ENCODE data around the gene SEC61B. TPM values are rescaled to one million over a fixed set of nuclear protein-coding genes. Genes with fewer than 3 reads are reported as not detected.

SEC61B gene
- total RNA-seq (2011; cell fraction: chromatin; rRNA removed; ENCODE audit: low replicate concordance) = 18.6 and 28.3 TPM in 2 replicates
- 17.2 and 19.5 TPM in 2 replicates for total RNA-seq (2011; cell fraction: nucleolus; rRNA removed)
- total RNA-seq (2011; cell fraction: nucleoplasm; rRNA removed) = 33.0 and 51.6 TPM in 2 replicates
- 147 and 158 TPM in 2 replicates for total RNA-seq (2014; rRNA removed)
- total RNA-seq (2014; rRNA removed; fragmentation: Illumina TruSeq; extraction: Trizol) = 166 and 177 TPM in 2 replicates
- total RNA-seq (2015; rRNA removed; fragmentation: Illumina TruSeq; extraction: Trizol) = 218 and 221 TPM in 2 replicates
- total RNA-seq (2021) = 172 and 185 TPM in 2 replicates
- polyA plus RNA-seq (2011; rRNA removed) = 168 and 177 TPM in 2 replicates
- polyA plus RNA-seq (2011; cell fraction: cytosol; rRNA removed) = 277 and 293 TPM in 2 replicates
- polyA plus RNA-seq (2011; cell fraction: nucleus; rRNA removed) = 65.7 and 84.3 TPM in 2 replicates
- polyA plus RNA-seq (2012) = 336 and 342 TPM in 2 replicates
- 214 and 271 TPM in 2 replicates for polyA plus RNA-seq (2014; fragmentation: Illumina TruSeq; extraction: Trizol)
- 100 to 1,000 TPM in 1 of 2 experiments, 10 to 100 TPM in 1; 57.8 to 107 TPM for polyA plus RNA-seq (2014; fragmentation: Nextera tagmentation; extraction: Ambion mirVana)
- 213 and 262 TPM in 2 replicates for polyA plus RNA-seq (2014; rRNA removed)
- polyA minus RNA-seq (2011; rRNA and poly(A)+ RNA removed) = 64.2 and 69.9 TPM in 2 replicates
- 23.0 and 34.8 TPM in 2 replicates for polyA minus RNA-seq (2011; cell fraction: cytosol; rRNA and poly(A)+ RNA removed)
- 16.8 and 28.4 TPM in 2 replicates for polyA minus RNA-seq (2011; cell fraction: nucleus; rRNA and poly(A)+ RNA removed)
- percentile 95 among the genes with signal in this experiment for Bru-seq, nascent RNA
- percentile 96 among the genes with signal in this experiment for BruChase-seq, experiment 1, labeled RNA remaining after a 2-hour chase
- BruChase-seq, experiment 2, labeled RNA remaining after a 6-hour chase = percentile 94 among the genes with signal in this experiment
- long read RNA-seq, experiment 1, transcript SEC61B-201 (4 exons, 545 nt) = major isoform, 277 of 330 reads
- long read RNA-seq, experiment 1, partial matches to known transcripts = 49 of 330 reads
- long read RNA-seq, experiment 1, other reads (novel, unspliced or antisense) = 3 of 330 reads
- long read RNA-seq, experiment 2, transcript SEC61B-201 (4 exons, 545 nt) = major isoform, 178 of 201 reads
- long read RNA-seq, experiment 2, partial matches to known transcripts = 16 of 201 reads
- long read RNA-seq, experiment 2, other reads (novel, unspliced or antisense) = 6 of 201 reads
- long read RNA-seq, experiment 3, transcript SEC61B-201 (4 exons, 545 nt) = major isoform, 271 of 278 reads
- long read RNA-seq, experiment 3, partial matches to known transcripts = 1 of 278 reads
- long read RNA-seq, experiment 3, other reads (novel, unspliced or antisense) = 4 of 278 reads

- ChIA-PET CTCF (ENCODE audit: low intra/inter-chr PET ratio) (interaction anchor here (0.5 kb wide), 1 partner anchor 104 kb away, joined by 4 read pairs; no protein-coding TSS in a partner anchor), POLR2A (interaction anchor here (0.6 to 4.7 kb wide), 20 partner anchors 10 to 1148 kb away, joined by 3 to 45 read pairs (median 3); no protein-coding TSS in a partner anchor)
- in situ Hi-C loops (cut with MboI) = no loop called here
- Histone ChIP-seq H4K20me1 (replicated peaks; ENCODE audit: control insufficient read depth, insufficient read depth, low read length) (peaks cover 10% of the 10 kb centered on the region), H3K4me2 (ENCODE audit: insufficient read depth, low read length) (peak within 1 kb of the TSS; percentile 84), H3K27ac (ENCODE audit: extremely low read depth, low read depth, low read length) (peak within 1 kb of the TSS; percentile 98), H3K27me3 (ENCODE audit: control insufficient read depth in 2 of 2, insufficient read depth in 2 of 2, low read length in 2 of 2) (no peaks in the 10 kb centered on the region), H2AFZ (ENCODE audit: low read depth, low read length) (peak within 1 kb of the TSS; percentile 94), H3K79me2 (ENCODE audit: control insufficient read depth, insufficient read depth, low read length) (peaks cover 92% of the 10 kb centered on the region), H3K4me1 (replicated peaks in 1 of 2; ENCODE audit: control insufficient read depth in 2 of 2, insufficient read depth in 2 of 2, low read length in 2 of 2) (peaks cover 9 to 14% of the 10 kb centered on the region in 2 experiments; a peak in 3 of 5 replicates), H3K4me3 (peak within 1 kb of the TSS; percentile 64), H3K9me1 (ENCODE audit: control insufficient read depth, insufficient read depth, low read length) (no peaks in the 10 kb centered on the region), H3K9me3 (replicated peaks; ENCODE audit: control insufficient read depth, insufficient read depth, low read depth, low read length) (no peaks in the 10 kb centered on the region), H3K36me3 (ENCODE audit: control insufficient read depth, insufficient read depth, low read length) (peaks cover 63% of the 10 kb centered on the region), H3K9ac (ENCODE audit: insufficient read depth in 1 of 2, low read depth in 2 of 2, low read length in 2 of 2) (peak within 1 kb of the TSS; percentile 85 to 98)
- peak; percentile 95 for ATAC-seq
- FAIRE-seq = peak; percentile 96
- no TSS peak for BruUV-seq (replicated peaks)
- intact Hi-C loops (cut with micrococcal nuclease) = no loop called here
- peak; percentile 95 to 98 (median 98) for DNase-seq (ENCODE audit: extremely low read depth in 1 of 4, low spot score in 3 of 4)
- WGBS (ENCODE audit: insufficient coverage, low coverage, missing lambda C conversion rate) = 1% methylated on average over 68 of the region's 70 CpGs
- TF ChIP-seq ZC3H11A (IDR thresholded peaks at IDR 0.05; ENCODE audit: low read depth, low read length) (no peak), ZNF347 (CRISPR knock-in tag; IDR thresholded peaks at IDR 0.05; ENCODE audit: low read depth) (no peak), TFAP4 (CRISPR knock-in tag; IDR thresholded peaks at IDR 0.05; ENCODE audit: borderline replicate concordance) (peak; percentile 100), CBX3 (IDR thresholded peaks at IDR 0.05; ENCODE audit: borderline replicate concordance in 1 of 2, low read length in 2 of 2) (peak in 1 of 2 experiments; percentile 65; a peak in 1 of 3 replicates), NCOA1 (IDR thresholded peaks at IDR 0.05; ENCODE audit: low read depth) (0 out of 2 replicates have a peak, but pooled peaks have one; percentile 9), HNRNPLL (IDR thresholded peaks at IDR 0.05; ENCODE audit: low read depth, low read length, poor library complexity, severe bottlenecking) (peak; percentile 96), FOXM1 (IDR thresholded peaks at IDR 0.05; ENCODE audit: low read depth) (peak; percentile 90), FOXM1 (CRISPR knock-in tag; IDR thresholded peaks at IDR 0.05; ENCODE audit: low read depth) (peak; percentile 45; the same call in 1 of the 2 replicates), ZNF184 (CRISPR knock-in tag; IDR thresholded peaks at IDR 0.05) (no peak), SETDB1 (IDR thresholded peaks at IDR 0.05; ENCODE audit: low read length) (no peak), RBFOX2 (IDR thresholded peaks at IDR 0.05; ENCODE audit: low read depth, low read length) (peak; percentile 98), PHB2 (IDR thresholded peaks at IDR 0.05; ENCODE audit: low read depth) (no peak), SMARCB1 (IDR thresholded peaks at IDR 0.05; ENCODE audit: insufficient read length, low read depth) (no peak), FOXO4 (CRISPR knock-in tag; IDR thresholded peaks at IDR 0.05) (no peak), KHSRP (IDR thresholded peaks at IDR 0.05) (no peak)
Observed at GRCh38 chr9:99221621-99222415, at the start of gene SEC61B, which contains the start of gene ALG2. SEC61B (plus strand) TSS chr9:99222282; CDS start chr9:99222364, 82 bp downstream. ALG2 (minus strand) TSS chr9:99221942; CDS start chr9:99221894, 48 bp downstream.
